Gastroesophageal sphincter (tissue), 3 donors: ENCODE data around the gene PCDHGA12.

Experiments used
- CTCF ChIP-seq, 4 experiments: fragments of 200-600 bp in 2 of 4; fragments of 450-650 bp in 2 of 4; sonication (generic) in 1 of 4; IDR thresholded peaks; one replicate each; pipeline ENCODE4 v1.5.1; 2017 to 2019; ENCODE audit warnings: antibody characterized with exemption in 4 of 4, mild to moderate bottlenecking in 2 of 4, moderate library complexity in 2 of 4
- EP300 ChIP-seq: sonication (generic); formaldehyde crosslinking; IDR thresholded peaks from one replicate; pipeline ENCODE4 v1.6.1; 2017; ENCODE audit warnings: antibody characterized with exemption, mild to moderate bottlenecking
- POLR2A ChIP-seq, 2 donors: fragments of 450-650 bp; IDR thresholded peaks; one replicate each; pipeline ENCODE4 v1.6.1; 2017; ENCODE audit warnings: antibody characterized with exemption in 2 of 2, mild to moderate bottlenecking in 2 of 2, moderate library complexity in 1 of 2
- POLR2AphosphoS5 ChIP-seq: sonication (generic); formaldehyde crosslinking; IDR thresholded peaks from one replicate; pipeline ENCODE4 v1.6.1; 2017; ENCODE audit warnings: antibody characterized with exemption

GRCh38 chr5:141475625-141476131 is 45.4 kb downstream of the PCDHGA12 start, which contains the start of gene PCDHGC3:
- peak in 3 of 4 experiments; percentile 20 to 70 (median 41) for TF ChIP-seq CTCF (IDR thresholded peaks at IDR 0.05)
- TF ChIP-seq POLR2A (IDR thresholded peaks at IDR 0.05) = peak; percentile 60 to 72
- peak; percentile 87 for TF ChIP-seq POLR2AphosphoS5
- no peak for TF ChIP-seq EP300
